ENCODE results near the gene ATP13A5. TPM values are rescaled to one million over a fixed set of nuclear protein-coding genes. Genes with fewer than 3 reads are reported as not detected.

ATP13A5 gene
- polyA plus RNA-seq, 1 donor, result 0.09 TPM

GRCh38 chr3:193262707-193263106, 115.8 kb downstream of the ATP13A5 start:
- Histone ChIP-seq H3K27me3 (ENCODE audit: control insufficient read depth, insufficient read depth, low read length) (no peaks in the 10 kb centered on the region), H3K4me3 (ENCODE audit: low read length) (no peak overlapping the region), H3K27ac (ENCODE audit: low read length) (no peak overlapping the region), H3K9me3 (ENCODE audit: control insufficient read depth, low read depth, low read length) (no peaks in the 10 kb centered on the region), H3K36me3 (ENCODE audit: control insufficient read depth, insufficient read depth, low read length) (no peaks in the 10 kb centered on the region), H3K4me1 (ENCODE audit: control insufficient read depth, insufficient read depth, low read length) (no peaks in the 10 kb centered on the region)
- no peak for DNase-seq
- 70% methylated on average over 1 of the region's 5 CpGs for WGBS (ENCODE audit: insufficient coverage, low lambda C conversion rate)

DNA sequence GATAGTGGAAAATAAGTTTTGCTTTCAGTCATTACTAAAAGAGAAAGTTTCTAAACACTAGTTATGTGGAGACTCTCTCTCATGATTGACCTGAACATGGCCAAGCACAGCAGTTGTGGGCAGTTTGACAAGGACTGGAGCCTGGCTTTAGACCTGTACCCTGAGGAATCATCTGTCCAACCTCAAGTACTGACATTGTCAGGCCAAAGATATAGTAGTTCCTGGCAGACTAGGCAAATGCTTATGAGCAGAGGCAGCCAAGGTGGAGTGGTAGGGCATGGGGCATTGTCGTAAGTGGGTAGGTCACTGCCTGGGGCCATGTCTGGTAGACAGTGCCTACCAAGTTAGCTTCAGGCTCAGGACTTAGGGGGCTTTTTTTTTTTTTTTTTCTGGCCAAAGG, 116.6 kb downstream of the ATP13A5 start:
- no peaks in the 10 kb centered on the region for H3K36me3 ChIP-seq (ENCODE audit: control insufficient read depth, insufficient read depth, low read length)
- H3K4me3 ChIP-seq (ENCODE audit: low read length), result no peak overlapping the region
- no peaks in the 10 kb centered on the region for H3K4me1 ChIP-seq (ENCODE audit: control insufficient read depth, insufficient read depth, low read length)
- DNase-seq, result no peak
- WGBS (ENCODE audit: insufficient coverage, low lambda C conversion rate), result no CpG with 5 or more reads among the region's 1 CpG
- no peaks in the 10 kb centered on the region for H3K27me3 ChIP-seq (ENCODE audit: control insufficient read depth, insufficient read depth, low read length)
- no peak overlapping the region for H3K27ac ChIP-seq (ENCODE audit: low read length)
- no peaks in the 10 kb centered on the region for H3K9me3 ChIP-seq (ENCODE audit: control insufficient read depth, low read depth, low read length)

- H3K36me3 ChIP-seq (ENCODE audit: control insufficient read depth, insufficient read depth, low read length), result no peaks in the 10 kb centered on the region
- 90% methylated on average over 2 of the region's 3 CpGs for WGBS (ENCODE audit: insufficient coverage, low lambda C conversion rate)
- no peaks in the 10 kb centered on the region for H3K4me1 ChIP-seq (ENCODE audit: control insufficient read depth, insufficient read depth, low read length)
These were observed 124.4 kb downstream of the ATP13A5 start for GRCh38 chr3:193253986-193254660.

GRCh38 chr3:193250492-193250891, 128.1 kb downstream of the ATP13A5 start:
- Histone ChIP-seq H3K4me1 (ENCODE audit: control insufficient read depth, insufficient read depth, low read length) (no peaks in the 10 kb centered on the region), H3K36me3 (ENCODE audit: control insufficient read depth, insufficient read depth, low read length) (no peaks in the 10 kb centered on the region), H3K27ac (ENCODE audit: low read length) (no peak overlapping the region), H3K27me3 (ENCODE audit: control insufficient read depth, insufficient read depth, low read length) (no peaks in the 10 kb centered on the region), H3K9me3 (ENCODE audit: control insufficient read depth, low read depth, low read length) (peaks cover 12% of the 10 kb centered on the region), H3K4me3 (ENCODE audit: low read length) (no peak overlapping the region)
- DNase-seq, result no peak
- WGBS (ENCODE audit: insufficient coverage, low lambda C conversion rate), result no CpG with 5 or more reads among the region's 4 CpGs

More at GRCh38 chr3:193253986-193254660, 124.4 kb downstream of the ATP13A5 start:
- Histone ChIP-seq H3K27me3 (ENCODE audit: control insufficient read depth, insufficient read depth, low read length) (no peaks in the 10 kb centered on the region), H3K9me3 (ENCODE audit: control insufficient read depth, low read depth, low read length) (peaks cover 5% of the 10 kb centered on the region), H3K27ac (ENCODE audit: low read length) (no peak overlapping the region), H3K4me3 (ENCODE audit: low read length) (no peak overlapping the region)
- DNase-seq, result no peak

DNA sequence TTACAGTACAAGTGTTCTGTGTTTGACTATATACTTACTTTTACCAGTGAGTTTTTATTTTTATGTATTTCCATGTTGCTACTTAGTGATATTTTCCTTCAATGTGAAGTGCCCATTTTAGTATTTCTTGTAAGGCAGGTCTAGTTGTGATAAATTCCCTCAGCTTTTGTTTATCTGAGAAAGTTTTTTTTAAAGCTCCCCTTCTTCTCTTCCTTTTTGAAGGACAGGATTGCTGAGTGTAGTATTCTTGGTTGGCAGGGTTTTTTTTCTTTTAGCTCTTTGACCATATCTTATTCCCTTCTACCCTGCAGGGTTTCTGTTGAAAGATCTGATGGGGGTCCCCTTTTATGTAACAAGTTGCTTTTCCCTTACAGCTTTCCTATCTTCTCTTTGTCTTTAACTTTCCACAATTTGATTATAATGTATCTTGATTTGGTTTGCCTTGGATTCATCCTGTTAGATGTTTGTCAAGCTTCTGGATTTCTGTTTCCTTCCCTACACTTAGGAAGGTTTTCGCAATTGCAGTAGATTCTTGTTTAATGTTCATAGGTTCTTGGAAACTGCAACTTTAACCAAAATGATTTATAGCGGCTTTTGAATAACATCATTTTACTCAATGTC, 129.6 kb downstream of the ATP13A5 start:
- H3K9me3 ChIP-seq (ENCODE audit: control insufficient read depth, low read depth, low read length), result peaks cover 12% of the 10 kb centered on the region

GRCh38 chr3:193243571-193243970, 135.0 kb downstream of the ATP13A5 start:
- H3K4me1 ChIP-seq (ENCODE audit: control insufficient read depth, insufficient read depth, low read length), result peaks cover 2% of the 10 kb centered on the region
- peaks cover 7% of the 10 kb centered on the region for H3K9me3 ChIP-seq (ENCODE audit: control insufficient read depth, low read depth, low read length)
- no peaks in the 10 kb centered on the region for H3K36me3 ChIP-seq (ENCODE audit: control insufficient read depth, insufficient read depth, low read length)
- WGBS (ENCODE audit: insufficient coverage, low lambda C conversion rate), result no CpG with 5 or more reads among the region's 3 CpGs
- peaks cover 20% of the 10 kb centered on the region for H3K27me3 ChIP-seq (ENCODE audit: control insufficient read depth, insufficient read depth, low read length)
- no peak for DNase-seq
- H3K27ac ChIP-seq (ENCODE audit: low read length), result no peak overlapping the region
- H3K4me3 ChIP-seq (ENCODE audit: low read length), result no peak overlapping the region

More for the DNA sequence above, 129.6 kb downstream of the ATP13A5 start:
- 0% methylated on average over 1 of the region's 2 CpGs for WGBS (ENCODE audit: insufficient coverage, low lambda C conversion rate)
- Histone ChIP-seq H3K4me3 (ENCODE audit: low read length) (no peak overlapping the region), H3K27me3 (ENCODE audit: control insufficient read depth, insufficient read depth, low read length) (no peaks in the 10 kb centered on the region), H3K36me3 (ENCODE audit: control insufficient read depth, insufficient read depth, low read length) (no peaks in the 10 kb centered on the region), H3K27ac (ENCODE audit: low read length) (no peak overlapping the region), H3K4me1 (ENCODE audit: control insufficient read depth, insufficient read depth, low read length) (no peaks in the 10 kb centered on the region)
- no peak for DNase-seq

GRCh38 chr3:193241716-193242115, 136.8 kb downstream of the ATP13A5 start:
- Histone ChIP-seq H3K27me3 (ENCODE audit: control insufficient read depth, insufficient read depth, low read length) (peaks cover 20% of the 10 kb centered on the region), H3K36me3 (ENCODE audit: control insufficient read depth, insufficient read depth, low read length) (no peaks in the 10 kb centered on the region), H3K4me3 (ENCODE audit: low read length) (no peak overlapping the region), H3K9me3 (ENCODE audit: control insufficient read depth, low read depth, low read length) (no peaks in the 10 kb centered on the region), H3K4me1 (ENCODE audit: control insufficient read depth, insufficient read depth, low read length) (peaks cover 2% of the 10 kb centered on the region), H3K27ac (ENCODE audit: low read length) (no peak overlapping the region)
- WGBS (ENCODE audit: insufficient coverage, low lambda C conversion rate), result 93% methylated on average over 10 of the region's 11 CpGs
- DNase-seq, result no peak

- H3K9me3 ChIP-seq (ENCODE audit: control insufficient read depth, low read depth, low read length), result no peaks in the 10 kb centered on the region
- no CpG with 5 or more reads among the region's 93 CpGs for WGBS (ENCODE audit: insufficient coverage, low lambda C conversion rate)
- no peak within 1 kb of the TSS for H3K27ac ChIP-seq (ENCODE audit: low read length)
These were observed 137.5 kb downstream of the ATP13A5 start, which contains the start of gene PLAAT1 for GRCh38 chr3:193240850-193241706. Gene PLAAT1, plus strand, starts transcription at chr3:193241222. Its CDS starts 14,429 bp downstream, at chr3:193255651.

DNA sequence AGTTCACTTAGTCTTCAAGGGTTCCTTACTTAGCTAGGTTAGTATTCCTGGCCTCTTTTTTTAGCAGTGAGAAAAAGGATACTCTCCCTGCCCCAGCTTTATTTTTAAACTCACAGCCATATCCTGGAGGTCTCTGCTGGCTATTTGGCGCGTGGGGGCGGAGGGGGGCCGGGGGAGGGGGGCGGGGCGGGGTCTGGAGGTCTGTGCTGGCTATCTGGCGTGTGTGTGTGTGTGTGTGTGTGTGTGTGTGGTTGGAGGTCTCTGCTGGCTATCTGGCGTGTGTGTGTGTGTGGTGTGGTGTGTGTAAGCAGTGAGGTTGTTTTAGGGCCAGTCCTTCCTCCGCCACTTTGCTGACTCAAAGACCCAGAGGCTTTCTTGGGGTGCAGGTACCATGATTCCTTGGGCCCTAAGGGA, 138.1 kb downstream of the ATP13A5 start:
- DNase-seq, result no peak
- peaks cover 2% of the 10 kb centered on the region for H3K4me1 ChIP-seq (ENCODE audit: control insufficient read depth, insufficient read depth, low read length)
- no peaks in the 10 kb centered on the region for H3K9me3 ChIP-seq (ENCODE audit: control insufficient read depth, low read depth, low read length)
- H3K36me3 ChIP-seq (ENCODE audit: control insufficient read depth, insufficient read depth, low read length), result no peaks in the 10 kb centered on the region
- H3K27ac ChIP-seq (ENCODE audit: low read length), result no peak overlapping the region
- H3K4me3 ChIP-seq (ENCODE audit: low read length), result peak overlapping the region; percentile 50
- no CpG with 5 or more reads among the region's 9 CpGs for WGBS (ENCODE audit: insufficient coverage, low lambda C conversion rate)
- H3K27me3 ChIP-seq (ENCODE audit: control insufficient read depth, insufficient read depth, low read length), result peaks cover 20% of the 10 kb centered on the region

More at GRCh38 chr3:193240850-193241706, 137.5 kb downstream of the ATP13A5 start, which contains the start of gene PLAAT1:
- Histone ChIP-seq H3K4me1 (ENCODE audit: control insufficient read depth, insufficient read depth, low read length) (peaks cover 2% of the 10 kb centered on the region), H3K4me3 (ENCODE audit: low read length) (peak within 1 kb of the TSS; percentile 50), H3K27me3 (ENCODE audit: control insufficient read depth, insufficient read depth, low read length) (peaks cover 20% of the 10 kb centered on the region), H3K36me3 (ENCODE audit: control insufficient read depth, insufficient read depth, low read length) (no peaks in the 10 kb centered on the region)
- peak; percentile 45 to 71 for DNase-seq

- Histone ChIP-seq H3K4me1 (ENCODE audit: control insufficient read depth, insufficient read depth, low read length) (peaks cover 2% of the 10 kb centered on the region), H3K27ac (ENCODE audit: low read length) (no peak overlapping the region), H3K27me3 (ENCODE audit: control insufficient read depth, insufficient read depth, low read length) (peaks cover 13% of the 10 kb centered on the region), H3K4me3 (ENCODE audit: low read length) (no peak overlapping the region), H3K9me3 (ENCODE audit: control insufficient read depth, low read depth, low read length) (no peaks in the 10 kb centered on the region), H3K36me3 (ENCODE audit: control insufficient read depth, insufficient read depth, low read length) (no peaks in the 10 kb centered on the region)
- no CpG with 5 or more reads among the region's 5 CpGs for WGBS (ENCODE audit: insufficient coverage, low lambda C conversion rate)
- DNase-seq, result no peak
These were observed 141.5 kb downstream of the ATP13A5 start for GRCh38 chr3:193237030-193237429.
